GM13977 (cell line): ENCODE data around the gene ZNF783.

Source experiments
- DNase-seq: peaks from one replicate; pipeline ENCODE4 v3.0.0; 2012; ENCODE audit warnings: low spot score
- in situ Hi-C: fragments of 300-500 bp; cut with MboI; formaldehyde crosslinking; loops from one replicate; pipeline ENCODE4 v1.12.0; 2022; ENCODE audit warnings: low sequenced_read_pairs, low pct_unique_long_range_greater_than_20kb, mixed read lengths, inconsistent platforms; ENCODE audit not compliant: unreplicated experiment
- TF ChIP-seq, protein P1 (sequence below): IDR thresholded peaks from 2 replicates; pipeline ENCODE4 v1.5.1; 2012; ENCODE audit warnings: mild to moderate bottlenecking, control low read depth; ENCODE audit not compliant: insufficient read depth; ENCODE audit errors: extremely low read depth, missing control alignments

ZNF783 gene

DNA sequence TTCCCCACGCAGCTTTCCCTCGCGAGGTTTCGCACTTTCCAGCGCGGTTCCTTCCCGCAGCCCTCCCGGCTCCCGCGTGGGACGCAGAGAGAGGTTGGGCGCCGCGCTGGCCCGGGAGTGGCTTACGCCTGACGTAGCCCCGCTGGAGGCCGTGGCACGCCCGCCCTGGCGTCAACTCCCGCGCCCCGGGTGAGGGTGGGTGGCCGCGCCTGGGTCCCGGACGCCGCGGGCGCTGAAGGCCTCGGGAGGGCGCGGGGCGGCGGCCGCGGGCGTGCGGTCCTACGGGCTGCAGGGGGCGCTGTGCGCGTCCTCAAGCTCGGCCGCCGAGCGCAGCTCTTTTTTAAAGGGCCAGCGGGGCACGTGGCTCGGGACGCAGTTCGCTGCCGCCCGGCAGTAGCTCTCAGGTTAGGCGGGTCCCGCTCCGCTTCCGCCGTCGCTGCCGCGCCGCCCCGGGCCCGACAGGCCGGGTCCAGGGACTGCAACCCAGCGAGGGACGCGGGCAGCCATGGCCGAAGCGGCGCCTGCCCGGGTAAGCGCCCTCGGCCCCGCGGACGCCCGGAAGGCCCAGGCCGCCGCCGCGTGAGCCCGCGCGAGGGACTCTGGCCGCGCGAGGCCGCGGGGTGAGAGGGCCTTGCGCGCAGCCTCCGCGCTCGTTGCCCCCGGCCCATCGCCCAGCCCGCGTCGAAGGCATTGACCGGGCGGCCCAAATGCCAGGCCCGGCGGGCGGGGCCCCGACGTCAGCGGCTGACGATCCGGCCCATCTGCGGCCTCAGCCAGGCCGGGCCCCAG lies at the start of gene ZNF783:
Gene ZNF783 (plus strand): TSS at position 368 of the 789 bp plus-strand sequence. CDS start 138 bp downstream, at position 506.
- DNase-seq, result peak; percentile 95
- TF ChIP-seq, protein P1, sequence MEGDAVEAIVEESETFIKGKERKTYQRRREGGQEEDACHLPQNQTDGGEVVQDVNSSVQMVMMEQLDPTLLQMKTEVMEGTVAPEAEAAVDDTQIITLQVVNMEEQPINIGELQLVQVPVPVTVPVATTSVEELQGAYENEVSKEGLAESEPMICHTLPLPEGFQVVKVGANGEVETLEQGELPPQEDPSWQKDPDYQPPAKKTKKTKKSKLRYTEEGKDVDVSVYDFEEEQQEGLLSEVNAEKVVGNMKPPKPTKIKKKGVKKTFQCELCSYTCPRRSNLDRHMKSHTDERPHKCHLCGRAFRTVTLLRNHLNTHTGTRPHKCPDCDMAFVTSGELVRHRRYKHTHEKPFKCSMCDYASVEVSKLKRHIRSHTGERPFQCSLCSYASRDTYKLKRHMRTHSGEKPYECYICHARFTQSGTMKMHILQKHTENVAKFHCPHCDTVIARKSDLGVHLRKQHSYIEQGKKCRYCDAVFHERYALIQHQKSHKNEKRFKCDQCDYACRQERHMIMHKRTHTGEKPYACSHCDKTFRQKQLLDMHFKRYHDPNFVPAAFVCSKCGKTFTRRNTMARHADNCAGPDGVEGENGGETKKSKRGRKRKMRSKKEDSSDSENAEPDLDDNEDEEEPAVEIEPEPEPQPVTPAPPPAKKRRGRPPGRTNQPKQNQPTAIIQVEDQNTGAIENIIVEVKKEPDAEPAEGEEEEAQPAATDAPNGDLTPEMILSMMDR, result peak; percentile 94
- in situ Hi-C loops, result no loop called here

DNA sequence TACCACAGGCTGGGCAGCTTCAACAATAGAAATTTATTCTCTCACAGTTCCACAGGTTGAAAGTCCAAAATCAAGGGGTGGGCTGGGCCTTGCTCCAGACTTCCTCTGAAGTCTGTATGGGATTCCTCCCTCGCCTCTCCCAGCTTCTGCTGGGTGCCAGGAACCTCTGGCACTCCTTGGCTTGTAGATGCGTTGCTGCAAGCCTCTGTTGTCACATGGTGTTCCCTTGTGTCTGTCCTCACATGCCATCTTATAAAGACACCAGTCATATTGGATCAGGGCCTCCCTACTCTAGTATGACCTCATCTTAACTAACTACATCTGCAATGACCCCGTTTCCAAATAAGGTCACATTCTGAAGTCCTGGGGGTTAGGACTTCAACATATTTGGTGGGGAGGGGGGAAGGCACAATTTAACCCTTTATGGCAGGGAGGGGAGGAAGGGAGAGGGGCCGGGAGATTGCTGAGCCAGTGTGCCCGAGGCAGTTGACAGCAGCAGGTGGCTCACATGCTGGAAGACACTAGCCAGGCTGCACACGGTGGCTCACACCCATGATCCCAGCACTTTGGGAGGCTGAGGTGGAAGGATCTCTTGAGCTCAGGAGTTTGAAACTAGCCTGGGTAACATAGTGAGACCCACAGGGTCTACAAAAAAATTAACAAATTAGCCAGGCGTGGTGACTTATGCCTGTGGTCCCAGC lies 47.8 kb upstream of the ZNF783 start:
- TF ChIP-seq, protein P1, result no peak
- in situ Hi-C loops, result no loop called here
- no peak for DNase-seq

DNA sequence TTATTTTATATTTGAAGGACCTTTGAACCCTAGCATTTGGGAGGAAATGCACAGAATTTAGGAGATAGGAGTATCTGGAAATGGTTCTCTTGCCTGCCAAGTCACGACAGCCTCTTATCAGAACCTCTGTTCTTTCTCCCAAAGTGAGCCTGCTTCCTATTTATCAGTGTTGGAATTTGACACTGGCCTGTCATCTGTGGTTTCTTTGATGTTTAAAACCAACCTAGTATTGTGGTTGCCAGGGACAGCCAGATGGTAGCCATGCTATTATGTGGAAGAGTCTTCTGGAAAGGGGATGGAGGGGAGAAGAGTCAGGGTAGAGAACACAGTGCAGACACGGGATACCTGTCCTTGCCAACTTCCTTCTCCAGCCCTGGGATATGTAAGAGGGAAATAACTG lies 45.6 kb upstream of the ZNF783 start:
- TF ChIP-seq, protein P1, result no peak
- DNase-seq, result no peak
- in situ Hi-C loops, result no loop called here

DNA sequence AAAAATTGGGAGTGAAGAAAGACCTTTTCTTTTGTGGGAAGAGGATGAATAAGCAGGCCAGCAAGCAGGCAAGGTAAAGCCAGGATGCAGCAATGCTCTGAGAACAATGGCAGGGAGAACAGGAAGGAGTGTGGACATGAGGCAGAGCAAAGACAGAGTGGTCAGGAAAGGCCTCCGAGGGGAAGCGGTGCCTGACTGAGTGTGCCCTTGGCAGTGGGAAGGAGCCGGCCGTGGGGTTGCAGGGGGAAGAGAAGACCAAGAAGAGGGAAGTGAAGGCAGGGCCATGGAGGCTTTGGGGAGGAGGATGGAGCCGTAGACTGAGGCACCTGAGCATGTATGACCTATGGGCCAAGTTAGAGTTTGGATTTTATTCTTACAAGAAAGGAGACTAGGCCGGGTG lies 44.4 kb upstream of the ZNF783 start:
- no peak for DNase-seq
- in situ Hi-C loops, result no loop called here
- TF ChIP-seq, protein P1, result no peak

DNA sequence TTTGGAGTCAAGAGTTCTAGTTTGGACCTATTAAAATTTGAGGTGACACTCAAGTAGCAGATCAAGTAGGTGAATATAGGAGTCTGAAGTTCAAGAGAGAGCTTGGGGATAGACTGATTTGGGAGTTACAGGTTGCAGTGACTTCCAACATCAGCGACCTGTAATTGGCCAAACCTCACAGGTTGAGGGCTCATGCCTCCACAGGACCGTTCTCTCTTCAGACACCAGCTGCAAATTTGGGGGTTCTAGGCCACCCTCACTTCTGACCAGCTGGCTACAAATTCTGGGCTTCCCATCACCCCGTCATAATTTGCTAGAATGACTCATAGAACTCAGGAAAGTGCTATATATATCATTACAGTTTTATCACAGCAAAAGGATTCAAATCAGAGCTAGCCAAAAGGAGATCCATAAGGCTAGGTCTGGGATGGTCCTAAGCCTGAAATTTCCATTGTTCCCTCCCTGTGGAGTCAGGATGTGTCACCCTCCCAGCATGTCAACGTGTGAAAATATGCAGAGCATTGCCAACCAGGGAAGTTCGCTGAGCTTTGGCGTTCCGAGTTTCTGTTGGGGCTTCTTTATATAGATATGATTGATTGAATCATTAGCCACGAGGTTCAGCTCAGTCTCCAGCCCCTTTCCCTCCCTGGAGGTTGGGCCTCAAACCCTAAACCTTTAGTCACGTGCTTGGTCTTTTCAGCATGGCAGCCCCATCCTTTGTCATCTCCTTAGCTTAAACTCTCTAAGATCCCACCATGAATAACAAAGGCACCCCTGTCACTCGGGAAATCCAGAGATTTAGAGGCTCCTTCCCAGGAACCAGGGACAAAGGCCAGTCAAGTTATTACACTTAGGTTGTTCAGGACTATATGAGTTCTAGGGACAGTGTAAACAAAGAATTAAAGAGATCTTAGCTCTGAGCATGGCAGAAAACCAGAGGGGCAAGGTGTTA lies 43.3 kb upstream of the ZNF783 start:
- TF ChIP-seq, protein P1, result no peak
- no peak for DNase-seq
- in situ Hi-C loops, result no loop called here

DNA sequence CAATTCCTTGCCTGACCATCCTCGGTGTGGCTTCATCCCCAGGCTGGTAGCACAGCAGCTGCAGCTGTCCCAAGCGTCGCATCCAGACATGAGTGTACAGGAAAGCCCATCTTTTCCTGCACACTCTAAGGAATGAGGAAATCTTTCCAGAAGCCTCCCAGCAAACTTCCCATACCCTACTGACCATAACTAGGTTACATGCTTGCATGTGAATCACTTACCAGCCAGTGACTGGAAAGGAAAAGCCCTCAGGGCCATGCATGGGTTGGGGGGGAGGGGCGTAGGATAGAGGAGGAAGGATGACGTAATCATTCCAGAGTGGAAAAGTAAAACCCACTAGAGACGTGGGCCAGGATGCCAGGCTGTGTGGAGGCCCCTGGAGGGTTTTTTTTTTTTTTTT lies 41.5 kb upstream of the ZNF783 start:
- DNase-seq, result no peak
- in situ Hi-C loops, result no loop called here
- TF ChIP-seq, protein P1, result no peak
